Measurements from ENCODE around the gene ABCD3.

The ABCD3 gene

DNA sequence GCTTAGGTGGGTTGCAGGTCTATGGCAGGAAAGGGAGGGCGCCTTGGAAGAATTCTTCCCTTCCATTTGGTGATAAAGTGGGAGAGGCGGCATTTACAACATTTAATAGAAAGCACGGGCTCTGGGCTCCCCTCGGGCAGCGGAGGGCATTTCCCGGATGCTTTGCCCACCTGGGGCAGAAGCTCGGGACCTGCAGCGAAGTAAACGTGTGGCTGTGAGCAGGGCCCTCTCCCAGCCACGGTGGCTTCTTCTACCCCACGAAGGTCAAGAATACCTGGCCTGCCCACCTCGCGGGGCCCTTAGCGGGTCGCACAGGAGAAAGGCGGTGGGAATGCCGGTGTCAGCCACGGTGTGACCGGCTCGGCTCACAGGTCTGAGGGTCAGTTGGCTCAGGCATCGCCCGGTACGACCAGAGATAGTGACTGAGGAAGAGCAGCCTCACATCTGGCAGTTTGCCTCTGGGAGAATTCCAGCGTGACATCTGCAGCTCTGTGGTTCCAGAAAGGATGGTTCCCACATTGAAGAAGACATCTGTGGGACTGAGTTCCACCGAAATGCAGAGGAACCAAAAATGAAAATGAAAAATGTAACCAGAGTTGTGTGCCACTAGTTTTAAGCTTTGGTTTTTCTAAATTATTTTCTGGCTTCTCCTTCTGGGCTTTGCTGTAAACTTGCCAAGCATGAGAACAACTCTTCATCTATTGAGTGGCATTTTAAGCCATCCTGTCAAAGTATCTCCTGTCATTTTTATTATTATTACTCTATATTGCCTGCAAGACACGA lies 124.1 kb downstream of the ABCD3 start (continued):
- TF ChIP-seq, protein P1, sequence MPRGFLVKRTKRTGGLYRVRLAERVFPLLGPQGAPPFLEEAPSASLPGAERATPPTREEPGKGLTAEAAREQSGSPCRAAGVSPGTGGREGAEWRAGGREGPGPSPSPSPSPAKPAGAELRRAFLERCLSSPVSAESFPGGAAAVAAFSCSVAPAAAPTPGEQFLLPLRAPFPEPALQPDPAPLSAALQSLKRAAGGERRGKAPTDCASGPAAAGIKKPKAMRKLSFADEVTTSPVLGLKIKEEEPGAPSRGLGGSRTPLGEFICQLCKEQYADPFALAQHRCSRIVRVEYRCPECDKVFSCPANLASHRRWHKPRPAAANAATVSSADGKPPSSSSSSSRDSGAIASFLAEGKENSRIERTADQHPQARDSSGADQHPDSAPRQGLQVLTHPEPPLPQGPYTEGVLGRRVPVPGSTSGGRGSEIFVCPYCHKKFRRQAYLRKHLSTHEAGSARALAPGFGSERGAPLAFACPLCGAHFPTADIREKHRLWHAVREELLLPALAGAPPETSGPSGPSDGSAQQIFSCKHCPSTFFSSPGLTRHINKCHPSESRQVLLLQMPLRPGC (tag by site-specific recombination; IDR thresholded peaks at IDR 0.05): no peak
- no peak for TF ChIP-seq ZNF341 (tag by site-specific recombination; IDR thresholded peaks at IDR 0.05; ENCODE audit: low read depth)
- TF ChIP-seq ZNF747 (tag by site-specific recombination; IDR thresholded peaks at IDR 0.05): no peak
- TF ChIP-seq ZNF2 (tag by site-specific recombination; IDR thresholded peaks at IDR 0.05): no peak
- TF ChIP-seq ZBTB10 (tag by site-specific recombination; IDR thresholded peaks at IDR 0.05): no peak; the same call in 1 of the 2 replicates
- no peak for TF ChIP-seq ZNF571 (tag by site-specific recombination; IDR thresholded peaks at IDR 0.05)
- TF ChIP-seq ZNF621 (tag by site-specific recombination; IDR thresholded peaks at IDR 0.05): no peak
- no peak for TF ChIP-seq REPIN1 (tag by site-specific recombination; IDR thresholded peaks at IDR 0.05; ENCODE audit: low read depth)
- TF ChIP-seq ZNF23 (tag by site-specific recombination; IDR thresholded peaks at IDR 0.05; ENCODE audit: borderline replicate concordance): no peak
- no peak for TF ChIP-seq ZNF148 (tag by site-specific recombination; IDR thresholded peaks at IDR 0.05; ENCODE audit: borderline replicate concordance)
- TF ChIP-seq, protein P2, sequence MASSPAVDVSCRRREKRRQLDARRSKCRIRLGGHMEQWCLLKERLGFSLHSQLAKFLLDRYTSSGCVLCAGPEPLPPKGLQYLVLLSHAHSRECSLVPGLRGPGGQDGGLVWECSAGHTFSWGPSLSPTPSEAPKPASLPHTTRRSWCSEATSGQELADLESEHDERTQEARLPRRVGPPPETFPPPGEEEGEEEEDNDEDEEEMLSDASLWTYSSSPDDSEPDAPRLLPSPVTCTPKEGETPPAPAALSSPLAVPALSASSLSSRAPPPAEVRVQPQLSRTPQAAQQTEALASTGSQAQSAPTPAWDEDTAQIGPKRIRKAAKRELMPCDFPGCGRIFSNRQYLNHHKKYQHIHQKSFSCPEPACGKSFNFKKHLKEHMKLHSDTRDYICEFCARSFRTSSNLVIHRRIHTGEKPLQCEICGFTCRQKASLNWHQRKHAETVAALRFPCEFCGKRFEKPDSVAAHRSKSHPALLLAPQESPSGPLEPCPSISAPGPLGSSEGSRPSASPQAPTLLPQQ (tag by site-specific recombination; IDR thresholded peaks at IDR 0.05): no peak
- no peak for TF ChIP-seq ZNF596 (tag by site-specific recombination; IDR thresholded peaks at IDR 0.05)
- no peak for TF ChIP-seq ZNF473 (tag by site-specific recombination; IDR thresholded peaks at IDR 0.05)
- 0 out of 2 replicates have a peak, but pooled peaks have one; percentile 24 for TF ChIP-seq ZSCAN30 (tag by site-specific recombination; IDR thresholded peaks at IDR 0.05)
- TF ChIP-seq FEZF1 (tag by site-specific recombination; IDR thresholded peaks at IDR 0.05): 0 out of 2 replicates have a peak, but pooled peaks have one; percentile 18
- no peak for TF ChIP-seq ZFP3 (tag by site-specific recombination; IDR thresholded peaks at IDR 0.05; ENCODE audit: low read depth)
- no peak for TF ChIP-seq ZNF416 (tag by site-specific recombination; IDR thresholded peaks at IDR 0.05)
- TF ChIP-seq MZF1 (tag by site-specific recombination; IDR thresholded peaks at IDR 0.05; ENCODE audit: borderline replicate concordance): no peak
- no peak for TF ChIP-seq ZNF140 (tag by site-specific recombination; IDR thresholded peaks at IDR 0.05)
- no peak for TF ChIP-seq ZFP69B (tag by site-specific recombination; IDR thresholded peaks at IDR 0.05)
